ENCODE data around the gene FAM118A. TPM values are rescaled to one million over a fixed set of nuclear protein-coding genes. Genes with fewer than 3 reads are reported as not detected.

Gene FAM118A
- total RNA-seq, 1 experiment from 2014 or later: 37.9 TPM

GRCh38 chr22:45335021-45335818 lies 25.5 kb downstream of the FAM118A start:
- H3K27ac Mint-ChIP-seq: peak overlapping the region in 2 of 3 experiments; percentile 9 to 36; a peak in 2 of 7 replicates
- no peak overlapping the region for H2BK5ac ChIP-seq (ENCODE audit: insufficient read length, low read length)
- H4K8ac ChIP-seq (replicated peaks; ENCODE audit: insufficient read length, low read depth, low read length): no peak overlapping the region
- no peak overlapping the region for H4K5ac ChIP-seq (ENCODE audit: insufficient read length, low read depth, low read length)
- H3K79me1 ChIP-seq (ENCODE audit: insufficient read depth, low read depth, low read length, poor library complexity, severe bottlenecking): no peaks in the 10 kb centered on the region
- TF ChIP-seq CTCF (conservative IDR thresholded peaks at IDR 0.05): peak; percentile 56
- H3K4me2 ChIP-seq (ENCODE audit: insufficient read depth, insufficient read length, low read length): no peak overlapping the region
- no peak overlapping the region for H3K4ac ChIP-seq (ENCODE audit: low read depth, low read length)
- H2BK12ac ChIP-seq (ENCODE audit: insufficient read length, low read depth, low read length): no peak overlapping the region
- H2BK120ac ChIP-seq (ENCODE audit: low read depth, low read length, poor library complexity, severe bottlenecking): no peak overlapping the region
- H2BK20ac ChIP-seq (ENCODE audit: low read depth, low read length, poor library complexity, severe bottlenecking): no peak overlapping the region
- no peaks in the 10 kb centered on the region for H3K4me1 ChIP-seq (ENCODE audit: insufficient read depth, low read length)
- no peak overlapping the region for H3K56ac ChIP-seq (ENCODE audit: insufficient read length, low read depth, low read length)
- 0 out of 4 replicates have a peak, but pooled peaks cover 0 to 2% of the 10 kb centered on the region in 2 experiments for H3K4me1 Mint-ChIP-seq
- H4K20me1 ChIP-seq (ENCODE audit: control insufficient read depth, insufficient read depth, insufficient read length): no peaks in the 10 kb centered on the region
- peaks cover 6 to 74% (median 57%) of the 10 kb centered on the region in 3 experiments; a peak in 6 of 7 replicates for H3K36me3 Mint-ChIP-seq (ENCODE audit: insufficient read depth in 1 of 3, low read depth in 3 of 3)
- H4K91ac ChIP-seq (ENCODE audit: insufficient read length, low read depth, low read length): no peak overlapping the region
- no peak overlapping the region for H2AK5ac ChIP-seq (ENCODE audit: insufficient read length, low read length)
- no peak overlapping the region for H3K23ac ChIP-seq (ENCODE audit: insufficient read length, low read depth, low read length)
- no peaks in the 10 kb centered on the region for H3K27me3 Mint-ChIP-seq (ENCODE audit: low read depth)
- no peaks in the 10 kb centered on the region for H3K27me3 ChIP-seq (ENCODE audit: insufficient read depth, low read length)
- no peaks in the 10 kb centered on the region for H3K23me2 ChIP-seq (ENCODE audit: insufficient read length, low read depth, low read length, poor library complexity, severe bottlenecking)
- peak; percentile 74 for DNase-seq
- H3K9me3 Mint-ChIP-seq: no peaks in the 10 kb centered on the region; a peak in 1 of 5 replicates
- H3K4me3 Mint-ChIP-seq: no peak overlapping the region
- no peak overlapping the region for H3K9ac ChIP-seq (ENCODE audit: extremely low read depth, insufficient read length, low read length)
- no peak overlapping the region for H2AFZ ChIP-seq (ENCODE audit: low read length)
- H3K79me2 ChIP-seq (ENCODE audit: insufficient read depth, low read length): no peaks in the 10 kb centered on the region
- WGBS (ENCODE audit: extremely low coverage, insufficient read length, low lambda C conversion rate): no CpG with 5 or more reads among the region's 26 CpGs
- no peak overlapping the region for H2BK15ac ChIP-seq (ENCODE audit: low read depth, low read length)
- H3K9me3 ChIP-seq (ENCODE audit: control insufficient read depth, low read depth, low read length): no peaks in the 10 kb centered on the region
- H3K27ac ChIP-seq (ENCODE audit: insufficient read length, low read depth, low read length): no peak overlapping the region
- H3K18ac ChIP-seq (ENCODE audit: insufficient read length, low read depth, low read length): no peak overlapping the region
- H3K14ac ChIP-seq (ENCODE audit: insufficient read depth, low read length): no peak overlapping the region
- no peak overlapping the region for H3T11ph ChIP-seq (ENCODE audit: low read length)
